H1 (cell line): Measurements from ENCODE around the gene ADK. TPM values are rescaled to one million over a fixed set of nuclear protein-coding genes. Genes with fewer than 3 reads are reported as not detected.

ENCODE experiments used
- CTCF ChIA-PET: fragments of 300-600 bp; sonication (Branson Sonifier 250); formaldehyde crosslinking; loops from one replicate; lab custom pipeline; 2021; ENCODE audit not compliant: partially characterized antibody; lab: Charles Lee
- POLR2A ChIA-PET: fragments of 300-600 bp; sonication (Branson Sonifier 250); formaldehyde crosslinking; loops from one replicate; lab custom pipeline; 2021; ENCODE audit warnings: inconsistent platforms; ENCODE audit not compliant: partially characterized antibody; lab: Charles Lee
- DNase-seq, 2 experiments: peaks; one replicate each; pipeline versions ENCODE4 v3.0.0 to v3.0.0-alpha.2; 2010 to 2022; ENCODE audit warnings: low spot score in 2 of 2, low read depth in 1 of 2, mixed read lengths in 1 of 2
- FAIRE-seq: peaks from 2 replicates; lab custom pipeline; 2011; peaks lifted over from hg19 to GRCh38; lab: Jason Lieb, UNC
- H2AFZ ChIP-seq: 2 replicates; pipeline ENCODE4 v1.8.1; 2012; ENCODE audit warnings: low read length, inconsistent platforms
- H2AK5ac ChIP-seq: 2 replicates; pipeline ENCODE4 v1.6.1; 2013; ENCODE audit warnings: low read depth, low read length
- H2BK120ac ChIP-seq: replicated peaks from 2 replicates; pipeline ENCODE3; 2013; ENCODE audit warnings: low read depth, low read length, inconsistent platforms
- H2BK12ac ChIP-seq: 2 replicates; pipeline ENCODE4 v1.6.1; 2013; ENCODE audit warnings: low read depth, low read length
- H2BK15ac ChIP-seq: 2 replicates; pipeline ENCODE4 v1.6.1; 2013; ENCODE audit warnings: low read length
- H2BK20ac ChIP-seq: 2 replicates; pipeline ENCODE4 v1.6.1; 2013; ENCODE audit warnings: low read length
- H2BK5ac ChIP-seq: 2 replicates; pipeline ENCODE4 v1.6.1; 2013; ENCODE audit warnings: low read depth, low read length
- H3K14ac ChIP-seq: 2 replicates; pipeline ENCODE4 v1.6.1; 2013; ENCODE audit warnings: inconsistent platforms; ENCODE audit not compliant: insufficient read length
- H3K18ac ChIP-seq: 2 replicates; pipeline ENCODE4 v1.6.1; 2013; ENCODE audit warnings: low read length; ENCODE audit errors: extremely low read depth
- H3K23ac ChIP-seq: 2 replicates; pipeline ENCODE4 v1.6.1; 2013; ENCODE audit warnings: inconsistent platforms; ENCODE audit not compliant: insufficient read length
- H3K23me2 ChIP-seq: 2 replicates; pipeline ENCODE4 v1.6.1; 2013; ENCODE audit warnings: low read depth, low read length
- H3K27ac ChIP-seq: 2 replicates; pipeline ENCODE4 v1.6.1; 2011; ENCODE audit warnings: low read depth, low read length, inconsistent platforms
- H3K27me3 ChIP-seq, 4 experiments: replicated peaks in 1 of 4; 1 replicate in 1 of 4; 2 replicates in 3 of 4; pipeline versions ENCODE4 v1.6.1 to v1.8.1; 2011 to 2013; ENCODE audit warnings: low read length in 3 of 4, mild to moderate bottlenecking in 3 of 4, inconsistent platforms in 2 of 4, mixed read lengths in 2 of 4, moderate library complexity in 1 of 4; ENCODE audit not compliant: control insufficient read depth in 3 of 4, insufficient read depth in 3 of 4; ENCODE audit errors: extremely low read depth in 1 of 4
- H3K36me3 ChIP-seq, 4 experiments: 2 replicates each; pipeline versions ENCODE4 v1.6.1 to v1.8.1; 2011 to 2013; ENCODE audit warnings: mild to moderate bottlenecking in 4 of 4, low read length in 3 of 4, moderate library complexity in 2 of 4, control low read depth in 1 of 4, inconsistent platforms in 1 of 4; ENCODE audit not compliant: insufficient read depth in 4 of 4, control insufficient read depth in 2 of 4
- H3K4ac ChIP-seq: replicated peaks from 2 replicates; pipeline ENCODE3; 2013; ENCODE audit warnings: low read length, low read depth, mixed read lengths, inconsistent platforms; ENCODE audit not compliant: insufficient read length
- H3K4me1 ChIP-seq, 4 experiments: replicated peaks in 1 of 4; 1 replicate in 1 of 4; 2 replicates in 3 of 4; pipeline versions ENCODE4 v1.6.1 to v1.8.1; 2011 to 2013; ENCODE audit warnings: low read length in 3 of 4, inconsistent platforms in 2 of 4, mixed read lengths in 1 of 4; ENCODE audit not compliant: insufficient read depth in 4 of 4, control insufficient read depth in 3 of 4
- H3K4me2 ChIP-seq, 2 experiments: 2 replicates each; pipeline versions ENCODE4 v1.6.1 to v1.8.1; 2011 to 2013; ENCODE audit warnings: low read depth in 2 of 2, low read length in 2 of 2, control low read depth in 1 of 2, inconsistent platforms in 1 of 2, mild to moderate bottlenecking in 1 of 2; ENCODE audit not compliant: insufficient read depth in 1 of 2
- H3K4me3 ChIP-seq, 4 experiments: fragments of 200-600, 300-600 bp in 1 of 4; sonication (generic), shearing (Covaris generic), sonication (Bioruptor Twin) in 1 of 4; 2 replicates each; pipeline versions ENCODE4 v1.5.1 to v1.8.1; 2011 to 2016; ENCODE audit warnings: low read length in 4 of 4, low read depth in 3 of 4, control low read depth in 2 of 4, inconsistent platforms in 2 of 4, mild to moderate bottlenecking in 2 of 4, mixed read lengths in 1 of 4, moderate library complexity in 1 of 4; ENCODE audit not compliant: insufficient read depth in 2 of 4; ENCODE audit errors: extremely low read depth in 1 of 4
- H3K56ac ChIP-seq: replicated peaks from 2 replicates; pipeline ENCODE3; 2013; ENCODE audit warnings: low read depth, mild to moderate bottlenecking, mixed read lengths, low read length, inconsistent platforms; ENCODE audit not compliant: insufficient read length
- H3K79me1 ChIP-seq: 2 replicates; pipeline ENCODE4 v1.6.1; 2013; ENCODE audit warnings: low read depth, low read length, control low read depth
- H3K79me2 ChIP-seq, 2 experiments: 2 replicates each; pipeline versions ENCODE4 v1.6.1 to v1.8.1; 2012 to 2013; ENCODE audit warnings: low read length in 2 of 2, mild to moderate bottlenecking in 2 of 2, inconsistent platforms in 1 of 2; ENCODE audit not compliant: insufficient read depth in 2 of 2, control insufficient read depth in 1 of 2
- H3K9ac ChIP-seq, 4 experiments: replicated peaks in 1 of 4; 1 replicate in 1 of 4; 2 replicates in 3 of 4; pipeline versions ENCODE4 v1.6.1 to v1.8.1; 2011 to 2013; ENCODE audit warnings: low read depth in 3 of 4, low read length in 3 of 4, control low read depth in 2 of 4, mild to moderate bottlenecking in 2 of 4, moderate library complexity in 2 of 4, inconsistent platforms in 1 of 4; ENCODE audit errors: extremely low read depth in 1 of 4
- H3K9me3 ChIP-seq, 2 experiments: 2 replicates each; pipeline versions ENCODE4 v1.6.1 to v1.8.1; 2012 to 2013; ENCODE audit warnings: mild to moderate bottlenecking in 2 of 2, moderate library complexity in 2 of 2, control low read depth in 1 of 2, inconsistent platforms in 1 of 2, low read depth in 1 of 2, low read length in 1 of 2, mixed read lengths in 1 of 2; ENCODE audit not compliant: insufficient read depth in 2 of 2
- H4K20me1 ChIP-seq, 2 experiments: replicated peaks in 1 of 2; 2 replicates each; pipeline versions ENCODE3 to v1.8.1; 2011 to 2013; ENCODE audit warnings: inconsistent platforms in 2 of 2, low read length in 2 of 2, mild to moderate bottlenecking in 1 of 2; ENCODE audit not compliant: insufficient read depth in 2 of 2, control insufficient read depth in 1 of 2
- H4K5ac ChIP-seq: 2 replicates; pipeline ENCODE4 v1.6.1; 2013; ENCODE audit warnings: low read length, low read depth, mixed read lengths, inconsistent platforms; ENCODE audit not compliant: insufficient read length
- H4K8ac ChIP-seq: 2 replicates; pipeline ENCODE4 v1.8.0; 2013; ENCODE audit warnings: mild to moderate bottlenecking, moderate library complexity, low read length, inconsistent platforms; ENCODE audit not compliant: insufficient read depth; ENCODE audit errors: extremely low read depth
- H4K91ac ChIP-seq: replicated peaks from 2 replicates; pipeline ENCODE3; 2013; ENCODE audit warnings: low read length, mixed read lengths, inconsistent platforms; ENCODE audit not compliant: insufficient read length
- ASH2L ChIP-seq: fragments of 200-600, 300-600 bp; sonication (generic); IDR thresholded peaks from one replicate; pipeline ENCODE4 v1.7.1; 2017; ENCODE audit warnings: low read length
- CBX8 ChIP-seq: fragments of 300-800, 300-1000 bp; sonication (generic); IDR thresholded peaks from 2 replicates; pipeline ENCODE4 v1.7.1; 2016; ENCODE audit warnings: low read depth, low read length, borderline replicate concordance
- EZH2 ChIP-seq: fragments of 200-600 bp; sonication (generic); IDR thresholded peaks from 2 replicates; pipeline ENCODE4 v1.7.1; 2012; ENCODE audit warnings: low read depth, mild to moderate bottlenecking, moderate library complexity, low read length, inconsistent platforms; ENCODE audit not compliant: severe bottlenecking
- GABPA ChIP-seq: IDR thresholded peaks from 2 replicates; pipeline ENCODE4 v1.6.1; 2011; ENCODE audit warnings: mild to moderate bottlenecking, low read length, moderate library complexity, borderline replicate concordance; ENCODE audit not compliant: insufficient read depth
- HDAC6 ChIP-seq: IDR thresholded peaks from one replicate; pipeline ENCODE4 v1.7.1; 2012; ENCODE audit warnings: low read depth, mild to moderate bottlenecking, inconsistent platforms, low read length, moderate library complexity
- KDM1A ChIP-seq: fragments of 200-600, 300-600 bp; sonication (generic); IDR thresholded peaks from 2 replicates; pipeline ENCODE4 v1.7.1; 2016; ENCODE audit warnings: mild to moderate bottlenecking, low read length, borderline replicate concordance
- NANOG ChIP-seq: IDR thresholded peaks from 2 replicates; pipeline ENCODE4 v1.6.1; 2011; ENCODE audit warnings: low read length, low read depth, mild to moderate bottlenecking, inconsistent platforms; ENCODE audit not compliant: insufficient read depth, poor library complexity, severe bottlenecking
- PHF8 ChIP-seq: fragments of 200-600 bp; sonication (generic); conservative IDR thresholded peaks from 2 replicates; pipeline ENCODE4 v1.7.1; 2012; ENCODE audit warnings: low read depth, mild to moderate bottlenecking, inconsistent platforms, low read length, moderate library complexity
- RNF2 ChIP-seq: fragments of 200-900, 300-1000 bp; sonication (generic); IDR thresholded peaks from 2 replicates; pipeline ENCODE4 v1.7.1; 2016; ENCODE audit warnings: borderline replicate concordance, low read depth, mild to moderate bottlenecking, antibody characterized with exemption, low read length; ENCODE audit not compliant: poor library complexity, severe bottlenecking; ENCODE audit errors: missing control alignments
- SUZ12 ChIP-seq: fragments of 200-600 bp; sonication (generic); IDR thresholded peaks from 2 replicates; pipeline ENCODE4 v1.6.1; 2012; ENCODE audit warnings: mild to moderate bottlenecking, inconsistent platforms, low read length, moderate library complexity, mixed read lengths
- TAF1 ChIP-seq: IDR thresholded peaks from 2 replicates; pipeline ENCODE4 v1.6.1; 2011; ENCODE audit warnings: mild to moderate bottlenecking, low read depth, low read length
- TEAD4 ChIP-seq: IDR thresholded peaks from 2 replicates; pipeline ENCODE4 v1.6.1; 2012; ENCODE audit warnings: low read depth, low read length, inconsistent platforms, mixed read lengths
- ZNF274 ChIP-seq: IDR thresholded peaks from 2 replicates; pipeline ENCODE4 v1.7.0; 2012; ENCODE audit warnings: low read length, borderline replicate concordance; ENCODE audit errors: extremely low read depth
- WGBS, 2 experiments: shearing (Covaris generic) in 1 of 2; methylation state at CpG; one replicate each; pipeline versions ENCODE4 v1.1.6 to v1.1.7; 2013 to 2015; ENCODE audit warnings: low lambda C conversion rate in 2 of 2, mixed read lengths in 2 of 2, inconsistent platforms in 1 of 2, low coverage in 1 of 2, missing lambda C conversion rate in 1 of 2; ENCODE audit not compliant: insufficient replicate concordance in 2 of 2, insufficient coverage in 1 of 2, insufficient read length in 1 of 2; ENCODE audit errors: extremely low coverage in 1 of 2, missing lambda C conversion rate in 1 of 2; 5-methylcytosine and 5-hydroxymethylcytosine counted together
- polyA plus RNA-seq, 7 experiments: library from polyadenylated mRNA; depleted of rRNA in 3 of 7; stranded (reverse) in 5 of 7; unstranded in 2 of 7; fragments of >200 nt in 5 of 7; fragments of 200-250 nt in 2 of 7; gene quantifications; 1 replicate in 5 of 7; 2 replicates in 1 of 7; 4 replicates in 1 of 7; pipeline versions ENCODE4 v1.2.1 to v1.2.3, GENCODE V29; 2011 to 2013; ENCODE audit warnings: missing spikeins in 2 of 7, mixed read lengths in 2 of 7
- total RNA-seq: library from RNA; stranded (reverse); fragmentation: NEBNext Ultra II Directional; extraction: Animal tissue kit (Norgen Biotek cat#: 25700); gene quantifications from 2 replicates; pipeline ENCODE4 v1.2.1, GENCODE V29; 2021

ADK gene
- total and polyA plus RNA-seq, 2 of the 8 experiments (the other 6 are each of a cell fraction or from before 2014, with no cell fraction given) = 12.3 to 42.4 TPM

GRCh38 chr10:74474022-74474713, 323.1 kb downstream of the ADK start:
- POLR2A ChIA-PET = no interaction called here
- TF ChIP-seq NANOG = no peak
- no peak for TF ChIP-seq HDAC6
- TF ChIP-seq KDM1A = no peak
- TF ChIP-seq PHF8 = no peak
- no peak for TF ChIP-seq EZH2
- no peak for TF ChIP-seq TAF1
- no peak for TF ChIP-seq ZNF274
- TF ChIP-seq CBX8 = no peak
- TF ChIP-seq ASH2L = no peak
- TF ChIP-seq TEAD4 = no peak
- no peak for TF ChIP-seq SUZ12
- no peak for TF ChIP-seq GABPA
- no peak for TF ChIP-seq RNF2

More at GRCh38 chr10:74474022-74474713, 323.1 kb downstream of the ADK start:
- Histone ChIP-seq H3K27me3 (no peaks in the 10 kb centered on the region), H3K4me2 (no peak overlapping the region), H2BK20ac (no peak overlapping the region), H4K8ac (no peak overlapping the region), H4K91ac (no peak overlapping the region), H4K20me1 (peaks cover 0 to 2% of the 10 kb centered on the region in 2 experiments), H3K27ac (no peak overlapping the region), H2BK12ac (no peak overlapping the region), H3K79me1 (no peaks in the 10 kb centered on the region; the same call in 1 of the 2 replicates), H3K4me3 (no peak overlapping the region), H3K23me2 (no peaks in the 10 kb centered on the region; the same call in 1 of the 2 replicates), H3K4me1 (no peaks in the 10 kb centered on the region), H3K14ac (no peak overlapping the region), H4K5ac (no peak overlapping the region), H2BK120ac (no peak overlapping the region), H3K79me2 (no peaks in the 10 kb centered on the region), H2BK15ac (no peak overlapping the region), H2BK5ac (no peak overlapping the region), H3K9me3 (no peaks in the 10 kb centered on the region), H3K9ac (no peak overlapping the region; a peak in 1 of 7 replicates), H3K4ac (no peak overlapping the region), H3K36me3 (no peaks in the 10 kb centered on the region), H2AK5ac (no peak overlapping the region), H3K18ac (no peak overlapping the region), H3K23ac (no peak overlapping the region), H2AFZ (no peak overlapping the region), H3K56ac (no peak overlapping the region)
- CTCF ChIA-PET = no interaction called here
- DNase-seq (no peak), FAIRE-seq (no peak)
- WGBS, 2 experiments = 87% methylated on average over 7 of the region's 7 CpGs; no CpG with 5 or more reads in 1 of the 2 experiments
